D721Med (cell line): Measurements from ENCODE around the gene PDE8B.

ENCODE experiments used
- DNase-seq: peaks from one replicate; pipeline ENCODE4 v3.0.0; 2011; ENCODE audit warnings: low spot score; ENCODE audit not compliant: insufficient read length
- FAIRE-seq: peaks from 2 replicates; lab custom pipeline; 2011; peaks lifted over from hg19 to GRCh38; lab: Jason Lieb, UNC
- CTCF ChIP-seq: IDR thresholded peaks from 2 replicates; pipeline ENCODE4 v1.5.1; 2012; ENCODE audit warnings: mild to moderate bottlenecking, control low read depth; ENCODE audit not compliant: insufficient read depth; ENCODE audit errors: missing control alignments

PDE8B gene

DNA sequence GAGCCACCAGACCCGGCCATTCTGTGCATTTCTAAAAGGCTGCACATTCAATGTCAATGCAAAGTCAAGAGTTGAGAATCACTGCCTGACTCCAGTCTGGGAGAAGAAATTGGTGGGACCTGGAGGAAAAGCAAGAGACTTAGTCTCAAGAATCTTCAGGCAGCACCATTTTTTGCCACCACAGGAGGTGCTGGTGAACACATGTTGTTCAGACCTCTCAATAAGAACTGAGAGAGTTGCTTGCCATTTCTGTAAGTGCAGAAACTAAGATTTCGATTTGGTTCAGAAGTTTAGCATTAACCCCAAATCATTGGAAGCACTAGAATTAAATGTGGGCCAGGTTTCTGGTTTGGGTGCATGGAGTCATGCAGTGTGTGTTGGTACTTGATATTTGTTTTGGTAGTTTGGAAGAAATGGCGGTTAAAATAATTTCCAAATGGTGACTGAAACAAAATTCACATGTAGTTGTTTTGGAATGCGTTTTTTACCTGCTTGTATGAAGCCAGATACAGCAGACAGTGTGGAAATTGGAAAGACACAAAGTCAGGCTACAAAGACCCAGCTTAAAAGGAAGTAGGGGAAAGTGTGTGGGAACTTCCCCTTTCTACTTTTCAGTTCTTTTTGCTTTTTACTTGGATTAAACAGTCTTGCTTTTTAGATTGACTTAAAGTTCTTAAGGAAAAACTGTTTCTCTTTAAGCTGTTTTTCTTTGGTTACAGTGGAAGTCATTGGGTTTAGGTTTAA, 20.4 kb downstream of the PDE8B start:
- TF ChIP-seq CTCF = no peak
- DNase-seq = no peak
- no peak for FAIRE-seq

DNA sequence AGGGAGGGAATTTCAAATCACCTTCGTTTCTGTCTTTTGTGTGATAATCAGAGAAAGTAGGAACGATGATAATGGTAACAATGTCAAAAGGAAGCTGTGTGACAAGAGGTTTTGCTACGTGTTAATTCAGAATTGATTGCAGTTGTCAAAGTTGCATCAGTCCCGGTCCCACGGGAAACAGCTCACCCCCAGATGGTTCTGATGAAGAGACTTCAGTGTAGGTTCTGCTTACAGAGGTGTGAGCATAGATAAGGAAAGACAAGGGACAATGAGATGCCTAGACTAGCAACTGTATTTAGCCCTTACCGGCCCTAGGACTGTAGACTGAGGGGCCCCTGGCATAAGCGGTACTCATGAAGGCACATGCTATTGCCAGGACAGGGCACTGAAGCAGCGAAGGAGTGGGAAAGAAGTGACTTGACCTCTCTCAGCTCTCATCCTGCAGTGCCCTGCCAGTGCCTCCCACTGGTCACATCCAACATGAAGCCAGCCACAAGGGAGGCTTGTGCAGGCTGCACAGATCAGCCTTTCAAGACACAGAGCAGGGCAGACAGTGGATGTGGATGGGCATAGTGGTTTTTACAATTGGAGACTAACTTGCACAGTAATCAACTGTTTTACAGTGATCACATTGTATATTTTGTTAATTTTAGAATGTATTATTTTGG, 21.1 kb downstream of the PDE8B start:
- FAIRE-seq (no peak), DNase-seq (no peak)
- TF ChIP-seq CTCF = no peak

DNA sequence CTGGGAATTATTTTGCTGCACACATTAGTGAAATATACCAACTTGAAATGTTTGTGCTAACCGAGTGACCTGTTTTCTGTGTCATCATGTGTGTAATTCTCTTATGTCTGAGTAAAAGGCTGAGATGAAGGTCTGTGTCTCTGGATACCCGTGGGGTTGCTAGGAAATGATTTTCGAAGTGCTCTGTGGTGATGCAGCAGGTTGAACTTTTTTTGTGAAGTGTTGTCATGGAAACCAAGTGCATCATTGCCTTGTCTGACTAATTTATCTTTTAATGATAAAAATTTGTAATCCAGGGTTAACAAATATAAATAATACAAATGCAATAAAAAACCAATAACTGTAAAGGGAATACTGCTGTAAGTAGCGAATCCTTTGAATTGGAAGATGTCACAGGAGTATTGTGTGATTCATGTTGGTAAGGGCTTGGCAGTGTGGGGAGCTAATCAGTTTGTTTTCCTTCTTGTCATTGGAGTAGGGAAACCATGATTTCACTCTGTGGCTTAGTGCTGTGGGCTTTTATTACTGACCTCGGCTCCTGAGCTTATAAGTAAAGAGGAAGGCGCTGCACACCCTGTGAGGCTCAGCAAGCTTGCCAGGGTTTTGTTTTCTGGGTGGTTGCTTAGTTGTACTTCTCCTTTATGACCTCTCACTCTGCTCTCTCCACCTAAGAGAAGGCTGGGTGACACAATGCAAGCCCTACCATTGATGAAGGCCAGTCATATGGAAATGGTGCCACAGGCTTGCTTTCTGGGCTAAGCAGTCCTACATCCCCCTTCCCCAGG, 22.3 kb downstream of the PDE8B start:
- FAIRE-seq (no peak), DNase-seq (no peak)
- TF ChIP-seq CTCF = no peak

- TF ChIP-seq CTCF = no peak
- DNase-seq = no peak
- FAIRE-seq = no peak
Observed at GRCh38 chr5:77235846-77236721, 25.6 kb downstream of the PDE8B start.

- no peak for DNase-seq
- FAIRE-seq = no peak
- TF ChIP-seq CTCF = peak; percentile 25
Observed at GRCh38 chr5:77239126-77239741, 28.8 kb downstream of the PDE8B start.

- FAIRE-seq = no peak
Observed at GRCh38 chr5:77241444-77241843, 31.0 kb downstream of the PDE8B start.

More at GRCh38 chr5:77241444-77241843, 31.0 kb downstream of the PDE8B start:
- TF ChIP-seq CTCF = no peak
- DNase-seq = no peak
